KBM-7 (cell line): ENCODE results near the gene TAB2.
"Not testable (repeated sequence)": the region's sequence is repeated elsewhere in the genome, so short reads cannot be mapped to it uniquely, and the experiment has no call there.

Experiments
- DNase-seq: peaks from one replicate; pipeline ENCODE4 v3.0.0-alpha.2; 2015
- in situ Hi-C: fragments of 300-500 bp; cut with MboI; formaldehyde crosslinking; loops from 2 replicates; pipeline ENCODE4 v1.14.3; 2020; ENCODE audit warnings: low sequenced_read_pairs, low pct_unique_long_range_greater_than_20kb, mixed read lengths

TAB2 gene

GRCh38 chr6:149305372-149305771 lies 12.1 kb upstream of the TAB2 start:
- DNase-seq = no peak
- in situ Hi-C loops = no loop called here

- no peak for DNase-seq
- in situ Hi-C loops = no loop called here
Observed at GRCh38 chr6:149306967-149307366, 10.5 kb upstream of the TAB2 start.

DNA sequence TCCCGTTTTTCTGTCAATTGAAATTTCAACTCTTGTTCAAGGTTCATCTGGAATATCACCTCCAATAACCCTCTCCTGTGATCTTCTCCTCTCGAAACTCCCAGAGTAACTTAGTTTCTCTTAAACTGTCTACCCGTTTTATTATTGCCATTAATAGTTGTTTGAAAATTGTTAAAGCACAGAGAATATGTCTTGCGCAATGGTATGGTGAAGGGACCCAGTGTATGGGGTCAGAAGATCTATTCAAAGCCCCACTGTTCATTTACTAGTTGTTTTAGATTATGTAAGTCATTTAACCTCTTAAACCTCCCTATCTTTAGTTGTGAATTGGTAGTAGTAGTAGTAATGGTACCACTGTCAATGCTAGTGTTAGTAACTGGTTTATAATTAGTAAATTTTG lies 6.2 kb upstream of the TAB2 start:
- in situ Hi-C loops = no loop called here
- DNase-seq = no peak

DNA sequence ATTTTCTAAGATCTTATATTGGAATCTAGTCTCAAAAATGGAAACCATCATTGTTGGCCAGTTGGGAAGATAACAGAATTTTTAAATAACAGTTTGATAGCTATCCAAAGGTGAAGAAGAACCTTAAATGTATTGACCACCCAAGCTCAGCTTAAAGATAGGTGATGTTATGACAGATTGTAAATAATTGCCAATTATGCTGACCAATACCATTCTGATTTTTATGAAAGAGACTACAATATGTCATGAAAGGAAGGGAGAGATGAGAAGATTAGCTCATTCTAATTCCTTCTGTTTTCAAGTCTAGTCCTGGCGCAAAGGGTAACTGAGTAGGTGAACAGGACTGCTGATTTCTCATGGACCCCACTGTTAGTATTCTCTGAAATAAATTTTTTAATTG lies 5.7 kb upstream of the TAB2 start:
- in situ Hi-C loops = no loop called here
- no peak for DNase-seq

DNA sequence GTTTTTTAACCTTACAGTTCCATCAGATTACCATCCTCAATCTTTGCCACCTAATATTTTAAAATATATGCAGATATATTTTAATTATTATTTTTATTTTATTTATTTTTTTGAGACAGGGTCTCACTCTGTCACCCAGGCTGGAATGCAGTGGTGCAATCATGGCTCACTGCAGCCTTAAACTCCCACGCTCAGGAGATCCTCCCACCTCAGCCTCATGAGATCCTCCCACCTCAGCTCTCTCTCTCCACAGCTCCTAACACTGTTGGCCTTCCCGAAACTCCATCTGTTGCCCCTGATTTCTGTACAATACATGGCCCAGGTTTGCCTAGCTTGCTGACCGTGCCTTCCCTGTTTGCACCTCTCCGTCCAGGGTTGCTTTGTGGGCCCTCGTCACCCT lies 4.4 kb upstream of the TAB2 start:
- no peak for DNase-seq
- in situ Hi-C loops = no loop called here

GRCh38 chr6:149313861-149314260 lies 3.7 kb upstream of the TAB2 start:
- in situ Hi-C loops = no loop called here
- no peak for DNase-seq

DNA sequence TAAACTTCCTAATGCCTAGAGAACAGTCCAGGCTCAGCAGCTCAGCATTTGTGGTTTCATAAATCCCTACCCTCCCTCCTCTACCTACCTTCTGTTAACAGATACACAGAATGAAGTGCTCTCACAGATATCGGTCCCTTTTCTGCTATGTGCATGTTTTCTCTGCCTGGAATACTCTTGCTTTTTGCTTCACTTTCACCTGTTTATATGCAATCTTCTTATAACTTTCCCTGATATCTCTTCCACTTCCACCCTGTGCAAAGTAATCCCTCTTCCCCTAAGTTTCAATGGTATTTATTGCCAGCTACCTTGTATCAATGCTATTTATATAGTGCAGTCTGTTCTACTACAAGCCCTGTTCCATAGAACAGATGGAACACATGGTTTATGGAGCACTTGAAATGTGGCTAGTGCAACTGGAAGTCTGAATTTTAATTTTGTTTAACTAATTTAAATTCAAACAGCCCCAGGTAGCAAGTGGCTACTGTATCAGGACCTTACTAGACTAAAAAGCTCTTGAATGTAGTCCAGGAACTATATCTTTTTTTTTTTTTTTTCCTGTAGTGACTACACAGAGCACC lies 3.1 kb upstream of the TAB2 start:
- in situ Hi-C loops = no loop called here
- no peak for DNase-seq

DNA sequence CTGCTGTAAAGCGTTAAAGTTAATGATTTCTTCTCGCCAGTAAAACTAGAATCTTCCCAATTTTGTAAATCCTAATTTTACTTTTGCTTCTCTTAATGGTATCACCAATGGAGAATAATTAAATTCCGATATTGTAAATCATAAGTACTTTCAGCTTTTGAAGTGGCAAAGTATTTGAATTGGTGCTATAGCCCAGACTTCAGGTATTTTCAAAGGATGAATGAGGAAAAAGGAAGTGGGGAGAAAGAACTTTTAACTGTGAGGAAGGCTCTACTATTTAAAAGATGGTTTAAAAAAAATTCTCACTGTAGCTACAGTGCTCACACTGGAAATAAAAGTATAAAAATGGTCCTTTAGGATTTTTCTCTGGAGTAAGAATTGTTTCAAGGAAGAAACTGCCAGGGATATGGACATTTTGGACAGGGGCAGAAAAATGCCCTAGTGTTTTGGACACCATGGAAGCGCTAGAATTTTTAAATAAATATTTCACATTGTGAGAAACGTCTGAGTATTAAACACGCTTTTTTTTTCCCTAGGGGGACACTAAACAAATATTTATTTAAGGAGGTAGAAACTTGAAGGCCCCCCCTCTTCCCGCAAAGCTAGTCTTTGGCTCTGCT lies 1.3 kb upstream of the TAB2 start:
- in situ Hi-C loops = no loop called here
- no peak for DNase-seq

GRCh38 chr6:149316740-149317643 lies 520 bp upstream of the TAB2 start:
- peak; percentile 95 for DNase-seq
- in situ Hi-C loops = no loop called here

DNA sequence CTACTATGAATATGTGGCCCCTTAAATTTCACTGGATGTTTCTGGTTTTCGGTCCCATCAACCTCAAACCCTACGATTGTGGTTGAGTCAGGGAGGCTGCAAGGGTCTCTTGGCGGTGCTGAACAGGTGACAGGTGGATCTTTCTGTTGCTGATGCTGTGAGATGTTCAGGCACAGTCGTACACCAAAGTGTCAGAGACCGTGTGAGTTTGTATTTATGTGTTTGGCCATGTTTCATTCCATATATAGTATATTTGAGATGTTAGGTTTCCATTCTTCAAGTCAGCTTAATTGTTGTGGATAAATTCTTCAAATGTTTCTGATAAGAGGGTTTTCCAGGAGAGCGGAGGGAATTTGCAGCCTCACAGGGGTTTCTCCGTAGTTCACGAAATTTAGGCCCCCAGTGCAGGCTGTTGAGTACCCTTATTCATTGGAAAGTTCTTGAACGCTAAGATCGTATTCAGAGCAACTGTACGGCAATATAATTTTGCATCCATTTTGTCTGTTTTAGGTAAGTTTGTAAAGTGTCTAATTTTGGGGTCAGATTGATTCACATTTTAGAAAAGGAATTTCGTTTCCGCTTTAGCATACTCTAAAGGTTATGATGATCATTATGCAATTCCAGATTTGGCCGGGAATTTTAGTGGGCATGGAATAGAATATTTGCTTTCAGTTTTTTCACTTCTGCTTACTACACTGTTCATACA lies 1.2 kb downstream of the TAB2 start:
- in situ Hi-C loops = no loop called here
- DNase-seq = peak; percentile 39

DNA sequence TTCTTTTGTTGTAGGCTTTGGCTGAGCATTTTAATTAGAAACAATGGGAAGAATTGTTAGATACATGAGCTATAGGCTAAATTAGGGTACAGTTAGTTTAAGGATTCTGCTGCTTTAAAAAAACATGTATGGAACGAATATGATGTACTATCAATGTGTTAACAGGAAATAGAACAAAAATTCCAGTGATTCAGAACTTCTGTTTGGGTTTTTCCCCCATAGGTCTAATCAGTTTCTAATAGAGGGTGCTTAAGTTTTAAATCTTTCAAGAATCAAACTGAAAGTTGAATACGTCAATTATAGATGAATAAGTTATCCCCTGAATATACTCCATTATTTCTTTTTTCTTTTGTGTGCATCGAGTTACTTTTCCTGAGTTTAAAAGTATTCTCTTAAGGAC lies 1.9 kb downstream of the TAB2 start:
- DNase-seq = no peak
- in situ Hi-C loops = no loop called here

DNA sequence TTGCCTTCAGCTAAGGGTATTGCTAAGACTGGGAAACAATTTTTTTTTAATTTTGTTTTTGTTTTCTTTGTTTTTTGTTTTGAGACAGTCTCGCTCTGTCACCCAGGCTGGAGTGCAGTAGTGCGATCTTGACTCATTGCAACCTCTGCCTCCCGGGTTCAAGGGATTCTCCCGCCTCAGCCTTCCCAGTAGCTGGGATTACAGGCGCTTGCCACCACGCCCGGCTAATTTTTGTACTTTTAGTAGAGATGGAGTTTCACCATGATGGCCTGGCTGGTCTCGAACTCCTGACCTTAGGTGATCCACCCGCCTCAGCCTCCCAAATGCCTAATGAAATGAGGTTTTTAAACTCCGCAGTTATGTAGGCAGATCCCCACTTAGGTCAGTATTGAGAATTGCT lies 2.5 kb downstream of the TAB2 start:
- DNase-seq, in situ Hi-C loops: not testable (repeated sequence)

DNA sequence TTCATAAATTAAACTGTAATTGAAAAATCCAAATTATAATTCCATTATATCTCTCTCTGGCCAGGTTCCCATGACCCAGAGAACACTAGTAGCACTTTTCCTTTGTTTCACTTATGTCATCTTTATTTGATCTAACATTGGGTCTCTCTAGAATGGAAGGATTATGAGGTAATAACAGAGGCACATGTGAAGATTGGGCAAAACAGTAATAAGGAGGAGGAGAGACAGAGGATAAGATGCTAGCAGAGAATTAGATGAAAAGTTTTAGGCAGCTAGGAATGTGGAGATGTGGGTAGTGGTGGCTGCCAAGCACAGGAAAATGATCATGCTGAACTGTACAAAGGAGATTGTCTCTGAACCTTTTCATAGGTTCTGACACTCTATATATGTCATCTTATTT lies 3.3 kb downstream of the TAB2 start:
- DNase-seq = no peak
- in situ Hi-C loops = no loop called here

- in situ Hi-C loops = no loop called here
- no peak for DNase-seq
Observed at GRCh38 chr6:149323353-149323752, 5.8 kb downstream of the TAB2 start.

DNA sequence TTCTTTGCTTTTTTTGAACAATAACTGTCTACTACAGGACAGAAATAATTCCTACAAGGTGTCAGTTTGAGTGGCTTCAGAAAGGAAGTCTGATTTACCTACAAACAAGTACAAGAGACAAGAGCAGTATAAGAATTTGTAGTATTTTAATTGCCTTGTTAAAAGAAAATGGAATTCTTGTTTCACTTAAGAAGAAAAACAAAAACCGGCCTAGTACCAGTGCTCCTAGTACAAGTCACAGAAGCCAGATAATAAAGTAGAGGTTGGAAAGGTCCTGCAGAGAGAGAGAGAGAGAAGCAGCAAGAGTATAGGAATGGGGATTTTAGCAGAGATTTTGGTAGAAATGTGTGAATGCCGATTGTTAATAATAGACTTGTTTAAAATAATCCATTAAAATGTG lies 6.4 kb downstream of the TAB2 start:
- DNase-seq = no peak
- in situ Hi-C loops = no loop called here

DNA sequence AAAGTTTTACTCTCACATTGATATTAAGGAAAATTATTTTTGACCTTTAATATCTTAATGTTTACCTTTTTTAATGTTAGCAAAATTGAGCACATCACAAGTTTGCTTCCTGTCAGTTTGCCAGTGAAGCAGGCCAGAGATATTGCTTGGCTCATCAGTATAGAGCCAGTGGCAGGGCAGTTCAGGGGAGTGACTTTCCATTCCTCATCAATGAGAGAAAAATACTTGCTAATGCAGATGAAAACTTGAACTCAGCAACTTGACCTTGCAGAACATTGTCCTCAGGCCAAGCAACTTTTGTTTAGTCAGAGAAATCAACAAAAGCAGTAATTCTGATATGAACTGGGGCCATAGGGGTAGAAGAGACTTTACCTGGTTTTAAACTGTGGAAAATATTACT lies 6.9 kb downstream of the TAB2 start:
- in situ Hi-C loops = no loop called here
- no peak for DNase-seq

GRCh38 chr6:149325648-149326236 lies 8.2 kb downstream of the TAB2 start:
- in situ Hi-C loops = no loop called here
- DNase-seq = no peak

DNA sequence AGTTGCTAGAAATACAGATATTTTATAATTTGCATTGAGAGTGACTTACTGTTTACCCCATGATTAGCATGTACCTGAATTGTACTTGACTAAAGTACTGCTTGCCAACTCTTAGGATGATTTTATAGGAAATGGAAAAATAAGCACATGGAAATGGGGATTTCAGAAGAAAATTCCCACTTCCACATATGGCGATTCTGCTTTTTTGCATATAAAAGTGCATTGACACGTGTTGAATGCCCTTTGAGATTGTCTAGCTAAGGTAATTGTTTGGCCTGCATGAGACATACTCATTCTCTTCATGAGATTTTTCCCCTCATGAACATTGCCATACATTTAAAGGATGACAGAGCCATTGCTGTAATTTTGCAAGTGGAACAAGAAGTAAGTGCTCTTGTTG lies 10.1 kb downstream of the TAB2 start:
- no peak for DNase-seq
- in situ Hi-C loops = no loop called here

GRCh38 chr6:149328083-149328482 lies 10.6 kb downstream of the TAB2 start:
- in situ Hi-C loops = no loop called here
- no peak for DNase-seq

- in situ Hi-C loops = no loop called here
- DNase-seq = no peak
Observed at GRCh38 chr6:149329529-149329928, 12.0 kb downstream of the TAB2 start.
